GM21619 (cell line): ENCODE data around the gene DIS3L2.
A peak's percentile ranks its signal among the peaks of the same experiment; 100 is the strongest.

Experiments used
- ATAC-seq: cut with Tn5 transposase; IDR thresholded peaks from one replicate; pipeline ENCODE4 v1.9.1; 2021; ENCODE audit not compliant: unreplicated experiment

DIS3L2 gene

DNA sequence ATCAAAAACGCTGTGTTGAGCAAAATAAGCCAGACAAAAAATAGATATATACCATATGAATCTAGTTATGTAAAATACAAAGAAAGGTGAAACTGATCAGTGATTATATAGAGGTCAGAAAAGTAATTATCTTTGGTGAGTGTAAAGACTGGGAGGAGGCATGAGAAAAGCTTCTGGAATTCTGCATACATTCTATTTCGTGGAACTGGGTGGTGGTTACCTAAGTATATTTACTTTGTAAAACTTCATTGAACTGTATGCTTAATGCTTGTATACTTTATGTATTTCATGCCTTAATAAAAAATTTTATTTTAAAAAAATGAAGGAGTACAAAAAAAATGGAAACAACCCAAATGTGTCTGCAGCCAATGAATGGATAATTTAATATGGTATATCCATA is 263.9 kb downstream of the DIS3L2 start:
- ATAC-seq = no peak

DNA sequence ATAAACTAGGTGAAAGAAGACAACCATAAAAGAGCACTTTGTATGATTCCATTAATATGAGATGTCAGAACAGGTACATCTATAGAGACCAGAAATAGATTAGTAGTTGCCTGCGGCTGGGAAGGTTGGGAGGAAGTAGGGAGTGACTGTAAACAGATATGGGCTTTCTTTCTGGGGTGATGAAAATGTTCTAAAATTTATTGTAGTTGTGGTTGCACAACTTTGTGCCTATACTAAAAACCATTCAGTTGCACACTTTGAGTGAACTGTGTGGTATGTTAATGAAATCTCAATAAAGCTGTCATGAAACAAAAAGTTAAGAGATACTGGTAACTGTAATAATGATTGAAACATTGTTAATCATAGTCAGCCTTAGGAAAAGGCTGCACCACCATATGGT is 264.4 kb downstream of the DIS3L2 start:
- no peak for ATAC-seq

DNA sequence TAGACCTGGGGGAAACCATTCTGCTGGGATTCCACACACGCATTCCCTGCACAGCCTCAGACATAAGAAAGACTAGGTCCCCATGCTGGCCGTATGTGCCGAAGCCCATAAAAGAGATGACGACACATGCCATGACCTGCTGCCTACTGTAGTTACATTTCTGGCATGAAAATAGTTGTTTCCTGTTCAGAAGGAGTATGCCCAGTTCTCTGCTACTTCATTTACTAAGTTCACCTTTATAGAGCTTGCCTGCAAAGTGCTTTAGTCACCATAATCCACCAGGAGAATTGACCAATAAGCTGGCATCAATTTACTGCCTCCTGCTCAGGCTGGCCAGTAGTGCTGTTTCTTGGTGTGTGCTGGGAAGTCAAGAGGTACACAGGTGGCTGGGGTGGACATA is 266.8 kb downstream of the DIS3L2 start:
- no peak for ATAC-seq

DNA sequence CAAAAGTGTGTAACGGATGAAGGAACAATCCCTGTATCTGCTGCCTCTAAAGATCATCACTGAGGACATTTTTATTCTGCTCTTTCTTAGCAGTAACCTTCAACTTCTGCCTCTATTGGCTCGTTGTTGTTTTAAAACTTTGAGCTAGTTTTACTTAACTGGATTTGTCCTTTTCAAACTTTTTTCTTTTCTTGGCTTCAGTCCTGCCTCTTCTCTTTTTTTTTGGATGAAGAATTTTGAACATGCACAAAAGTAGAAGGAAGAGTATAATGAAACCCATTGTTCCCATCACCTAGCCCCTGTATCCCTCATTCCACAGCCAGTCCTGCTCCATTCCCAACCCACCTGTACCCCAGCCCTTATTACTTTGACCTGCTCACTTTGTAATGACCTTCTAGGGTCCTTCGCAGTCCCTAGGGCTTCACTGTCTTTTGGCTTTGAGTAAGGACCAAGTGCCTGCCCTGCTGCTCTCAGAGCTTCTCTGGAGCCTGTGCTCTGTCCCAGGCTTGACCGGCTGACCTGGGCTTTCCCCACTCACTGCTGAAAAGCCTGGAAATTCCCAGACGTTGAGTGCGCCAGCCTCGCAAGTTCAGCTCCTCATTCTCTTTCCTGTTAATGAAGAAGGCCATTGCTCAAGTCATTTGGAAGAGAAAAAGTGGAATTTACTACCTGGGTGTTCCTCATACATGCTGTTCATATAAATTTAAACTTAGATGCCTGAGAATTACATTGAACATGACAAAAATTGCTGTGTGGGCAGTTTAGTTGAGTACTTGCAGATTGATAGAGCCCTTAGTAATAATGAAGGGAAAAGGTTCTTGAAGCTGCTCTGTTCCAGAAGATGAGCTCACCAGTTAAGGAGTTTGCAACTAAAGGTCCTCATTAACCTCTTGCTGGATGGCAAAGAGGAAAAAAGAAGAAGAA is 267.7 kb downstream of the DIS3L2 start:
- ATAC-seq = no peak

DNA sequence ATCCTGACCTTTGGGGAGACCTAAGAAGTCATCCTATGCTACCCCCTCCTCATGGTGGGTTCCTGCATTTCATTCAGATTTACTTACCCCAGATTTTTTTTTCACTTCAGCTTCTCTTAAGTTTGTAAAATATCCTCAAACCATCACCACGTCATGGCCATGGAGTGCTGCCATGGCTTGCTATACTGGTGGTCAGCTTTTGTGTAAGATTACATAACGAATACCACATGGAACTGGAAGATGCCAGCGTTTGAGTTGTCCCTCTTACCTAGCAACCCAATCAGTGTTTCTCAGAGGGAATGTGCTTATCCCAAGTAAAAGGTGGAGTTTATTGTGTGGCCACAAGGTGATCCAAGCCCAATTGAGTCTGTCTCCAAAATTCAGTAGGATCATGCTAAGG is 268.4 kb downstream of the DIS3L2 start:
- no peak for ATAC-seq

DNA sequence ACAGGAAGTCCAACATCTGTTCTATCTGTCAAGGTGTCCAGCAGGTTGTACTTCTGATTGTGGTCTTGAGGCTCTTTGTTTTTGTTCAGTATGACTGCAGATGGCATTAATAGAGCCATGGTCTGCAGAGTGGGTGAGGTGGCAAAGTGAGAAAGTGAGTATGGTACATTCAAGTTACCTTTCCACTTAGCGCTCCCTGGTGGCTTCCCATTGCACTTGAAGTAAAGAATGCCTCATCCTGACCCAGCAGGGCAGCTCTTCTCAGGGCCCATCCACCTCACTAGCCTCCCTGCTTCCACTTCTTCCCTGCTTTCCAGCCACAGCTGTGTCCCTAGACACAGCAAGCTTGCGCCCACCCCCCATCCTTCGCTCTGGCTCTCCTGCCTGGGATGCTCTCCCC is 269.0 kb downstream of the DIS3L2 start:
- ATAC-seq = no peak

DNA sequence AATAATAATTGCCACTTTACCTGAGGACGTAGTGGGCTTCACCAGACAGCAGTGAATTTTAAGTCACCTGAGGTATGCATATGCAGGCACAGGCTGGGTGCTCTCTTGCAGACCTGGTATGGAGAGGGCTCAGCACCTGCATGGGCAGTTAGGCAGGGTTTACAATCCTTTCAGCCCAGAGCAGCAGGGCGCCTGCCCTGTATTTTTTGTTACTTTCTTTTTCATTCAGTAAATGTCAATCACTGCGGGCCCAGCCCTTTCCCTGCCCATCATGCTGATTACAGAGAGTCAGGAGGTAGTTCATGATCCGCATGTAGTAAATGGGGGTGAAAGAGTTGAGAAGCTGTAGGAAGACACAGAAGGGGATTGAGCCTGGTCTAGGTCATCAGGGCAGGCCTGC is 270.0 kb downstream of the DIS3L2 start:
- ATAC-seq = no peak

DNA sequence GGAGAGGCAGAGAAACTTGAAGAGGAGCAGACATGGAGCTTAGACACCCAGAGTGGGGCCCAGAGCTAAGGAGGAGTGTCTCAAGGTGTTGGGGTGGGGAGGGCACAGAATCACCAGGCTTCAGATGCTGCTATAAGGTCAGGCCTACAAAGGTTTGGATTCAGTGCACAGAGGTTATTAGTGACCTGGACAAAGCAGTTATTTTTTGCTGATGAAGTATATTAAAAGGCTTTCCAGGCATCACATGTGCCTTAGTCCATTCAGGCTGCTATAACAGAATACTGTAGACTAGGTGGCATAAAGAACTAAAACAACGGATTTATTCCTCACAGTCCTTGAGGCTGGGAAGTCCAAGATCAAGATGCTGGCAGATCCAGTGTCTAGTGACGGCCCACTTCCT is 271.4 kb downstream of the DIS3L2 start:
- no peak for ATAC-seq

DNA sequence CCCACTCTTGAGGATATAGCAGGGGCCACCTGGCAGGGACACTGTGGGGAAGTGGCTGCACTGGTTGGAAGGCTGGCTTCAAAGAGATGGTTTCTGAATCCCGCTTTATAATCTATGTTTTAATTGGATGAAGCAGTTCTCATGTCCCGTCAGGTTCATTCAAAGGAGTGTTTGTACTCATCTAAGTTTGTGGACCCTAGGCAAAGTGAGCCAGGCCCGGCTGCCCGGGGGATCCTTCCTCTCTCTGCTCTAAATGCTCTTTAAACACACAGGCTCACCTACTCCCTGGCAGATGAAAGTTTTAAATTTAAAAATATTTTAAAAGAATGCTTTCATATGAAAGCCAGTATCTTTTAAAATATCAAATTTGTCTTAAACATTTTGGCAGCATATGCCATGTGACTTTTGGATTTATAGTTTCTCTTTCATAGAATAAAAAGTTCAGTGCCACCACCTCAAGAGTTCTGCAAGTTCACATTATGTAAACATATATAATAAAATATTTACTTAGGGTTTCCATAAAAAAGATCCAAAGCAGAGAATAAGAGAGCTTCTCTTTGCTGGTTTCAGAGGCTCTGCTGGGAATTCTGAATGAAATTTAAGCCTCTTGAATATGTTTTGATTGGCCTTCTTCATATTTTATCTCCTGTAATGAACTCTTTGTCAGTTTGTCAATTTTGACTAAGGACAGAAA is 273.6 kb downstream of the DIS3L2 start:
- no peak for ATAC-seq

DNA sequence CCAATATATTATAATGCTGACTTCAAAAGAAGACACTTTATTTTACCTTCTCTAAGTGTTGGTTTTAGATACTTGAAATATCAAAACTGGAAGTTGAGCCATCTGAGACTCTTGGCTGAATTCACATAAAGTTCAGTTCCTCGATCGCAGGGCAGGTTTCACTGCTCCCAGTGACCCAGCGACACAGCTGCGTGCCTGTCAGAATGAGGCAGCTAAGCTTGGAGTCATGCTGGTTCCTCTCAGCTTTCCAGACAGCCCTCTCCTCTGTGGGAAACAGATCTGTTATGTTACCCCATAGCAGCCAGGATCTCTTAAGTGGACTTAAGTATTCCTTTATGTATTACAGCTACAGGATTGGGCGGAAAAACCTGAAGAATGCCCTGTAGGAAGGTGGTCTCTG is 274.2 kb downstream of the DIS3L2 start:
- no peak for ATAC-seq

DNA sequence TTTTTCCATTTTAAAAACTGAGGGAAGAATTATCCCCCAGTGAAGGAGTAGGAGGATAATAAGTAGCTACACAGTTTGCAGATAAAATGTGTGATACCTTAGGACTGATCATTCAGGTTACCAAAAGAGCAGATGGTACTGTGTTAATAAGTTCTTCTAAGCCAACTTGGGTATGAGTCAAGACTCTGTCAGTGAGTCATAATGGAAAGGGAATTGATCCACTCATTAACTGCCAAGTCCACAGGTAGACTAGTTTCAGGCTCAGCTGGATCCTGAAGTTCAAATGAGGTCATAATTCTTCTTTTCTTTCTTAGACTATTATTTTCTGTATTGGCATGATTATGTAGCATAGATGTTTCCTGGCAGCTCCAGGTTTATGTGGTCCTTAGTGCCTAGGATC is 274.7 kb downstream of the DIS3L2 start:
- ATAC-seq = peak; percentile 78

DNA sequence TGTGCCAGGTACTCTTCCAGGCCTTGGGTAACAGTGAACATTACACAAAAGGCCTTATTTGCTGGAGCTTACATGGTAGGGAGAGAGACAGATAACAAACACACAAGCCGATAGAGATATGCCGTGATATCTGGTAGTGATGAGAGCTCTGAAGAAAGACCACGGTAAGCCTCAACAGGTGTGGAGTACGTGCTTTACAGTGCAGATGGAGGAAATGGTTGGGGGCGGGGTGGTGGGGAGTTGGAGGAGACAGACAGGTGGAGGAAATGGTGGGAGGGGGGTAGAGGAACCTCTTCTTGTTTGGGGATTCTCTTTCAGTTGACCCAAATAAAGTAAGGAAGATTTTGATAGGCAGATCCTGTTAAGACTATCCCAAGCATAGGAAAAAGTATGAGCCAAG is 276.0 kb downstream of the DIS3L2 start:
- ATAC-seq = no peak

DNA sequence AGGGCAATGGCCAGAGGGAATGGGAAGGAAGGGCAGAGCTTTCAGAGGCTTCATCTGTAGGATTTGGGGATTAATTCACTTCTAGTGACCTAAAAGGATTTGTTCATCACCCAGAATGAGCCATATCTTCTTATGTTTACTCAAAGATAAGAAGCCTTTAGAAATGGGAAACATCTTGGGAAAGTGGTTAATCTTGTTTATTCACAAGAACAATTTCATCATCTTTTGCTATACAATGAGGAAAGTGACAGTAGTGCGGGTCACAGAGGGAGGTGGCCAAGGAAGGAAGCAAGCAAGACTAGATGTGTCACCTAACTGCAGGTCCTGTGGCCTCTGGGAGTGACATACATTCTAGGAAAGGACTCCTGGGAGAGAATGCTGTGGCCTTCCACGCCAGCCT is 276.6 kb downstream of the DIS3L2 start:
- no peak for ATAC-seq

DNA sequence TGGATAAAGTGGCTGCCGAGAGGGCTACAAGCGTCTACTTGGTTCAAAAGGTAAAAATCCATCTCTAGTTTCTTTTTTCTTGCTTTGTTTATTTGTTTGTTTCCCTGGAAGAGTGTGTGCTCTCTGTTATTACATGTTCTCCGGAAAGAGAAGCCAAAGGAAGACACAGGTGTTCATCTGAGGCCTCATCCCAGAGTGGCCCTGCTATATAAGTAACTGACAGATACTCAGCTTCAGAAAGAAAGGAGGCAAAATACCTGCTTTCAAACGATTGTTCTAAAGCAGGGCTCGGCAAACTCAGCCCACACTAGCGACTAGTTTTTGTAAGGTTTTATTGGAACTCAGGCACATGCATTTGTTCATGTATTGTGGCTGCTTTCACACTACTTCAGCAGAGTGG is 277.1 kb downstream of the DIS3L2 start:
- no peak for ATAC-seq

DNA sequence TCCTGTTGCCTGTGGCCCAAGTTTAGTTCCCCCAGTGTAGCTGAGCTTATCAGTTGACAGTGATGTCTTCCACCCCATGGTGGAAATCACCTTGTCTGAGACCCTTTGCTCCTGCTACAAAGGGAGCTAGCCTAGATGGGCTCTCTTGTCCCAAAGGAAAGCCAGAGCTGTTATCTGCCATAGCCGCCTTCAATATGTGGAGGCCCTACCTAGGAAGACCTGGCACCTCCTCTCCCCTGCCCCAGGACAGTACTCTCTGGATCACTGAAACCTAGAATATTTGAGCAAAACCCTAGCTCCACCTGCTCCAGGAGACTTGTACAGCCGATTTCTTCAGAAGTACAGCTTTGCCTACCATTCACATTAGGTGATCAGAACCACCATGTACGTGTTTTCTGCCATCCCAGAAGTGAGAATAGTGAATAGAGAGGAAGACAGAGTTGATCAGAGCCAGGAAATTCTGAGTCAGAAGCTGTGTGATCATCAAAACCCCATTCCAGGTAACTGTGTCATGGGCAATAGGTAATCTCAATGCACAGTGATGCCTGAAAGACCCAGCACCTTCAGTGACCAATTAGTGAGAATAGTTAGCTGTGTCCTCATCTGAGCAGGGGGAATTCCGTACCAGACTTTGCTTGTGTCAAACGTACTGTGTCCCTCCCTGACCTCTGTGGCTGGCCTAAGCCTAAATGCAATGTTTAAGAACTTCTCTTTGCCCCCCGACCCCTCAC is 278.6 kb downstream of the DIS3L2 start:
- no peak for ATAC-seq

DNA sequence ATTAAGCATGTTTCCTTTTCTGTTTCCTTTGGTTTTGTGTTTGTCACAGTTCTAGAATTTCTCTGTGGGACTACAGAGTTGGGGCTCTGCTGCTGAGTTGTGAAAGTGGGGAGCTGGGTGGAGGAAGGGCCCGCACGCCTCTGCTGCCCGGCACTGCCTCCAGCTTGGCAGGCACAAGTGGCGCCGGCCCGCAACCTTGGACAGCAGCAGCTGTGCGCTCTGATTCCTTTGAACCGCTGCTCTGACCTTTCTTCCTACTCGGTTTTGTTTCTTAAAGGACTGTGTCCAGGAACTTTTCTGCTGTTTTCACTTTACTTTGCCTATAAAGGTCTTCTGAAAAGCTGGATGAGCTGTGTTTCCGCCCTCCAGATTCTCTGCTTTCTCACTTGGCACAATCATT is 279.4 kb downstream of the DIS3L2 start:
- ATAC-seq = no peak

DNA sequence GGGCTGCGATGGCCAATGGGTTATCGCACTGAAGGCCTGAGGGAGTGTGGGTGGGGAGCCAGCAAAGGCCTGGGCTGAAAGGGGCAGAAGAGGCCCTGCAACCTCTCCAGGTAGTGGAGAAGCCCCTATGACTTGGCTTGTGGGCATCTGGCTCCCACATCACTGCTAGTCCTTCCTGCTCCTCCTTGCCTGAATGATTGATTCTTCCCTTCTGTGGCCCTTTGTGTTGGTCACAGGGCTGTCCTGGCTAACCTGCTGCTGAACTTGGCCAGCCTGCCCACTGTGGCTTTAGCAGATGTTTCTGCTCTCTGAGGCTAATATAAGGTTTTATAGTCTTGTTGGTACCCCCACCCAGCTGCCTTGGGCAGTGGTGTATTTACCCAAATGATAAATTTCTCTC is 280.8 kb downstream of the DIS3L2 start:
- ATAC-seq = no peak

DNA sequence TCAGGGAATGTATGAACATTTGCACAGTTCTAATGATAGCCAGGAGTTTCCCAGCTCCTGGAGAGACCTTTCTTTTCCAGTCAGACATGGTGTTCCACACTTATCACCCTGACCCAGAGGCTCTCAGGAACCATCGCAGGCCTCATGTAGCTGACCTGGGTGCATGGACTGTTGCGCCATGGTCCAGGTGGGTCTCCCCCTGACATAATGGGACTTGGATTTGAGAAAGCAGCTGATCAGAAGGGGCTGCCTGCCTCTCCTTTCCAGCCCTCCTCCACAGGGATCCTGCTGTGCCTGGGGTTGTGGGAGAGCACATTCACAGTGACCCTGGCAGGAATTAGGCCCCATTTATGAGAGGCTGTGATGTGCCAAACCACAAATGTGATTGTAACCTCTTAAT is 283.6 kb downstream of the DIS3L2 start:
- ATAC-seq = no peak

DNA sequence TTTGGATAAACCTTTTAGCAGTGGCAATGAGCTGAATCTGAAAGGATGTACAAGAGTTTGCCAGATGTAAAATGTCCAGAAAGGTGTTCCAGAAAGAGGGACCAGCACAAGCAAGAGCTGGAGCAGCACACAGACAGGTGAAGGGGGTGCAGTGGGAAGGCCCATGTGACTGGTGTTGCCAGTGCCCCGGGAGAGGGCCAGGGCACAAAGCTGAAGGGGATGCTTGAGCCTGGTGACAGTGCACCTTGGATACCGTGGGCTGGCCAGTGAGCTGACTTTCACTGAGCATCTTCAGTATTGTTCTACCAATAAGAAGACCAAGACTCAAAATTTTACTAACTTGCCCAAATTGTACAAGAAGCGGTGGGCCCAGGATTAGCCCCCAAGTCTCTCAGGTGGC is 284.7 kb downstream of the DIS3L2 start:
- no peak for ATAC-seq

DNA sequence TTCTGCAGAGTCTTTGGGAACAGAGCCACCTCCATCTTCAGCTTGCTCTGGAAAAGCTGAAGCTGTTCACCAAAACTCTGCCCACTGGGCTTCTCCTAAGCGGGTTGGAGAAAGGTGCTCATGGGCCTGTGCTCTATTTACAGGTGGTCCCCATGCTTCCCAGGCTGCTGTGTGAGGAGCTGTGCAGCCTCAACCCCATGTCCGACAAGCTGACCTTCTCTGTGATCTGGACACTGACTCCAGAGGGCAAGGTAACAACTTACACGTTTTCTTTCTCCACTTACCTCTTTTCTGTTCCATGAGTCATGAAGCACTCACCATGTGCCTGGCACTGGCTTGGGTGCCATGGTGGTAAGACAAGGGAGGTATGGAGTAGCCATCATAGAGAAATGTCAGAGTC is 287.6 kb downstream of the DIS3L2 start:
- ATAC-seq = no peak

DNA sequence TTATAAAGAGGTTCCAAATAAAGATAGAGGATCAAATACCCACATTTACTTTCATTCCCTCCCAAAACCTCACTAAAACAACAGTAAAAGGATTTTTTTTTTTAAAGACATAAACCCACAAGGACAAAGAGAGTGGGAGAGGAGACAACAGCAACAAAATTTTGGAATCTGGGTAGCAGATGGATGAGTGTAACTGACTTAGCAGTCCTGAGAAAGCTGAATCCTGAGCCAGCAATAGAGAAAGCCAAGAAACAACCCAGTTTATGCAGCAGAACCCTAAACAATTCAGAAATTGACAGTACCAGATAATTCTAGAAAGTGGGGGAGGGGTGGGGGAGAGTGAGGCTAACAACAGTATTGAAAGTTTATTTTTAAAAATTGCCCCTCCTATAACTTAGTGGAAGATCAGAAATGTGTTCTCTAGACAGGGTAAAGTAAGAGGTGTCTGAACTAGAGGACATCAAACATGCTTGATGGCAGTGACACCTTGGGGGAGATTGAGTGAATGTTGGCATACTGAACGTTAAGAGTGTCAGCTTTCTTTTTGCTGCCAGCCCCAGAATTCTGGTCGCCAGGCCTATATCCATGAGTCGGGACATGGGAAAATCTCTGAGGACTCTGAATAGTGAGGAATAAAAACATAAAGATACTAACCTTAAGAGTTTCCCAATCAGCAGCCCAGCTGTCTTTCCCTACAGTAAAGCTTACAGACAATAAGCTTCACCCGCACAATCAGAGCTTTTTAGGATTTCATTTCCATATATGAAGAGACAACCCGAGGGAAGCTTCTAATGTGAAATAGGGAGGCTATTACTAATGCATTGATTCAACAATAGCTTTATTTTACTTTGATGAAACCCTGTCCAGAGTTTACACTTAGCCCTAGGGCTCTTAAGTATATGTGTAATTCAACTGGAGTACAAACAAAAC is 289.0 kb downstream of the DIS3L2 start:
- ATAC-seq = no peak
